HG03064 (cell line): ENCODE data around the gene GULP1.
"Not testable (repeated sequence)": the region's sequence is repeated elsewhere in the genome, so short reads cannot be mapped to it uniquely, and the experiment has no call there.

Experiments used
- ATAC-seq: cut with Tn5 transposase; IDR thresholded peaks from one replicate; pipeline ENCODE4 v1.9.1; 2021; ENCODE audit warnings: low read depth; ENCODE audit not compliant: unreplicated experiment

The GULP1 gene

DNA sequence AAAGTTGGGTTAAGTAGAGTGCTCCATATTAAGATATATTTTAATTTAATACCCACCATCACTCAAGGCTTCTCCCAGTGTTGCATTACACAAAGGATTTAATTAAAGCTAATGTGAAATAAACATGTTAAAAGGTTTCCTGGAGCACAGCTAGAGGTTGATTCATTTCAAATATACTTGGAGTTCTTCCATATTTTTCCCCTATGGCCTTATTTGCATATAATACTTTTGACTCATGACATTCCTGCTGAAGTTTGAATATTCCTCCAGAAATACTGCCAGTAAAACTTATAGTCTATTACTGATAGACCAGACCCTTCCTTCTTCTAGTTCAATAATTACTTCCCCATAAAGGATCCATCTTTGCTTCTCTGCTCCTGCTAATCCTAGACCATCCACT, 227.5 kb downstream of the GULP1 start:
- ATAC-seq, result no peak

GRCh38 chr2:188522517-188522916, 230.8 kb downstream of the GULP1 start:
- no peak for ATAC-seq

GRCh38 chr2:188523919-188524318, 232.2 kb downstream of the GULP1 start:
- ATAC-seq, result no peak

DNA sequence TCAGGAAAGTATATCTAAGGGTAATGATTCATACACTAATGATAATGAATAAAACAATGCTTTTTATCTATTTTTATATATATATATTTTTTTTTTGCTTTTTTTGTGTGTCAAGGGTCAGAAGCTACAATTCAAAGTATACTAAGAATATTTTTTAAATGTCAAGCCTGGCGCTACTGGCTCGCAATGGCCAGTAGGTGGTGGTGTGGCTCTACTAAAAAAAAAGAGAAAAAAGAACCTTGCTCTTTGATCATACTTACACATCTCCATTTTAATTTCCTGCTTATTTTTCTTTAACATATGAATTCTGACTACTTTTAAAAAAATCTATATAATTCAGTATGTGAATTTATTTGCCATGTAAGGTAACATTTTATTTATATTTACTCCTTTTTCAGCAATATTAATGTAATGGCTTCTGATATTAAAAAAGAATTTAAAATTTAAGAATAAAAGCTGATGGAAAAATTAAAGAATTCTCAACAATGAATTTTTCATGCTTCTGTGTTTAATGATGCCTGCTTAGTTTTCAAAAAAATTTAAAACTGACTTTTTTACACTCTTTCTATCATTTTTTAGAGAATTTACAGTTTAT, 232.9 kb downstream of the GULP1 start:
- ATAC-seq, result no peak

DNA sequence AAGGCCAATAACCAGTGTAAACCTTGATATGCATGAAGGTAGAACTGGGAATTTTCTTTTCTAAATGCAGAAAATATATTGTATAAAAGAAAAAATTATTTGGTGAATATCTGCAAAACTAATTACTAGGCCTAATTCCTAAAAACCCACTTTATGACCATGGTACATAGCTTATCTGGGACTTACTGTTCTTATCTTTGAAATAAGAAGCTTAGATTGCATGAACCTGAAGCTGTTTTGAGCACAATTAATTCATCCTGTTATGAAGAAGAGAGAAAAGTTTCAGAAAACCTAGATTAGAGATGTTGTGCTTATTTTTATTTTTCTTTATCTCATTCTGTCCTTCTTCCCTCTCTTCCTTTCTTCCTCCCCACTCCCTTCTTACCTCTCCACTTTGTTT, 235.0 kb downstream of the GULP1 start:
- no peak for ATAC-seq

GRCh38 chr2:188527141-188527540, 235.5 kb downstream of the GULP1 start:
- no peak for ATAC-seq

DNA sequence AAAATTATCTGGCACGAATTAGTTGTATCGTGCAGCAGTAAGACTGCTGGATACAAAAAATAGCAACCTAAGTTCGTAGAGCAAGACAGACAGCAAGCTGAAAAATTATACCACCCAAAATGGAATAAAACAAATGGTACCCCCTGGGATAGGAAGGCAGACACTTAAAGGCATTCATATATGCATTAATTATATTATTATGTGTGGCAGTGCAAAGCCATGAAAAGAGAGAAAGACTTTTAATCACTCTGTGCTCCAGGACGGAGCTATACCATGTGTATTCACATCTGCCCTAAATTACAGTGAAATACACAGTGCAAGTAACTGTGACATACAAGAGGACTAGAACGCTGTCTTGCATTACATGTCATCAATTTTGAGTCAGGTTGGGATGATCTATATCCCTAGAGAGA, 235.9 kb downstream of the GULP1 start:
- no peak for ATAC-seq

GRCh38 chr2:188529710-188530109, 238.0 kb downstream of the GULP1 start:
- no peak for ATAC-seq

- ATAC-seq, result no peak
Observed at GRCh38 chr2:188534875-188535274, 243.2 kb downstream of the GULP1 start.

GRCh38 chr2:188551671-188552070, 260.0 kb downstream of the GULP1 start:
- ATAC-seq, result no peak

DNA sequence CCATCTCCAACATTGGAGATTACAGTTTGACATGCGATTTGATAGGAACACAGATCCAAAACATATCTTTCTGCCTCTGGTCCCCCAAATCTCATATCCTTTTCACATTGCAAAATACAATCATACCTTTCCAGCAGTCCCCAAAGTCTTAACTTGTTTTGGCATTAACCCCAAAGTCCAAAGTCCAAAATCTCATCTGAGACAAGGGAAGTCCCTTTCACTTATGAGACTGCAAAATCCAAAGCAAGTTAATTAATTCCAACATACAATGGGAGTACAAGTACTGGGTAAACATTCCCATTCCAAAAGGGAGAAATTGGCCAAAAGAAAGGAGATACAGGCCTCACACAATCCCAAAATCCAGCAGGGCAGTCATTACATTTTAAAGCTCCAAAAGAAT, 265.4 kb downstream of the GULP1 start:
- no peak for ATAC-seq

DNA sequence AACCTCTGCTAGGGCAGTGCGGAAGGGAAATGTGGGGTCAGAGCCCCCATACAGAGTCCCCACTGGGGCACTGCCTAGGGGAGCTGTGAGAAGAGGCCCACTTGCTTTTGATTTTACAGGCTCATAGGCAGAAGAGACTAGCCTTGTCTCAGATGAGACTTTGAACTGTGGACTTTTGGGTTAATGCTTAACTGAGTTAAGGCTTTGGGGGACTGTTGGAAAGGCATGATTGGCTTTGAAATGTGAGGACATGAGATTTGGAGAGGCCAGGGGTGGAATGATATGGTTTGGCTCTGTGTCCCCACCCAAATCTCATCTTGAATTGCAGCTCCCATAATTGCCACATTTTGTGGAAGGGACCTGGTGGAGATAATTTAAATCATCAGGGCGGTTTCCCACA, 267.8 kb downstream of the GULP1 start:
- not testable (repeated sequence) for ATAC-seq

DNA sequence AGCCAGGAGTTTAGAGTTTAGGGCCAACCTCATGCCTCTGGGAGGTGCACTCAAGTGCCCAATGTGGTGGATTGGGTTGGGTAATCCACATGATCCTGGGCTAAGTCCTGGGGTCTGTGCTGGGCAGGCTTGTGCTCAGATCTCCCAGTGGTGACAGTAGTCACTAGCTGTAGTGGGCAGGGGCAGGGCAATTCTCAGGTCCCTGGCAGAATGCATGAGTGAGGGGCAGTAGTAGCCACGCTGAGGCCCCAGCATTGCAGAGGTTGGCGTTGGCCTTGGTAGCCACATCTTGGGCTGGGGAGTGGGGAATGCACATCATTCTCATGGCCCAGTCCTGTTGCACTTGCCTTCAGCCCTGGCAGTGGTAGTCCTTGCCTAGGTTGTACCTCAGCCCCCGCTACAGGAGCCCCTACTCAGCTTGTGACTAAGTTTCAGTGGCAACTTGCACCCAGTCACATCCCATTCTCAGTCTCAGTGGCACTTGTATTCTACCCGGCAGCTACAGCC, 269.9 kb downstream of the GULP1 start:
- ATAC-seq, result no peak

DNA sequence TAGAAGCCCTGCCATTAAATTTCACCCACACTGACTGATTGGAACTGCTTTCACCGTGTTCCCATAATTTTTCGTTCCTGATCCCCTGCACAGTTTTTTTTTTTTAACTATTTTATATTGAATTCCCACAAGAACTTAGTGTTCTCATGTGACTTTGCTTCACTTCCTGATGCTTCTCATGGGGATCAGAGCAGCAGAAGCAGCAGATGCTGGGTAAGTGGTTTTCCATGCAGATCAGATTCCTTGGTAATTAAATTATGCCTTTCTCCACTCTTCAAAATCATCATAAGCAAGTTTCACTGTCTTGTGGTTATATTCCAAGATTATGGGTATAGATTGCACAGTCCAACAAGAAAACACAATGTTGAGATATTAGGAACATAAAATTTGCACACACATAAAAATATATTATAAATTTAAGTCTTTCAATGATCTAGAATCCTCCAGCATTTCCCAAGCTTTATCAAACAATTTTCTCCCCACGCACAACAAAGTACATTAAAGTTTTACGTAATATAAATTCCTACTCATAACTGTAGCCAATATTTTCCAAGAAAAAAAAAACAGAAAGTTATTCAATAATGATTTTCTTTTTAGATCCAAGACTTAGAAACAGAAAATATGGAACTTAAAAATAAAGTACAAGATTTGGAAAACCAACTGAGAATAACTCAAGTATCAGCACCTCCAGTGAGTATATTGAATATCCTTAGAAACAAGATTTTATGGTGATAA, 277.9 kb downstream of the GULP1 start:
- ATAC-seq, result no peak

DNA sequence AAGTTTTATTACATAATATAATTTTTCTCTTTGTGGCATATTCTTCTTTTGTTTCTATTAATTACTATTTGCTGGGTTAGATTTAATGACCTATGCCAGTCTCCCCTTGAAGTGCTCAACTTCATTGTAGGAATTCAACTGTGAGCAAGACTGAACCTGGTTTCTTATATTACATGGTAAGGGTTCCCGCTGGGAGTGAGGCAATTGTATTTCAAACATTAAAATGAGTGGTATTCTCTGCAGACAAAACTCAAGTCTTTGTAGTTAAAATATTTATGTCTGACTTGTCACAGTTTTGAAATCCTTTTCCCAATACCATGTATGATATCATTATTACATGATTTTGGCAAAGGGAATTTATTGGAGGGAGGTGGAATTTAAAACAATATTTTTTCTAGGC, 278.7 kb downstream of the GULP1 start:
- no peak for ATAC-seq

GRCh38 chr2:188571543-188572303, 280.0 kb downstream of the GULP1 start:
- no peak for ATAC-seq

GRCh38 chr2:188572592-188572991, 280.9 kb downstream of the GULP1 start:
- ATAC-seq, result no peak

DNA sequence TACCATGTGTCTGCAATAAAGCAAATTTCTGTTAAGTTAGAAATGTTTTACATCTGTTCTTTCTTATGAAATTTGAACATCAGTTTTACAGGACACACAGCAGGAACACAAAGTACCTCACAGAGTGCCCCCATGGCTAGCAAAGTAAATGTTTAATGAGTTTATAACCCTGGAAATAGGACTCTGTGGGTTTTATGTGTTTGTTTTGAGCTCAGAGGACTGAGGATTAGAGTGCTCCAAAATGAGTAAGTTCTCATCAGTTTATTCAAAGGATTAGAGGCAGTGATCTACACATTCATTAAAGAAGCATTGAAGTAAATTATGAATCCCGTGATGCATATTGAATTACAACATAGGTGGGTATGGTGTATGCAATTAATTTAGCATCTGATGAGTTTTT, 281.8 kb downstream of the GULP1 start:
- no peak for ATAC-seq

GRCh38 chr2:188576006-188576405, 284.3 kb downstream of the GULP1 start:
- no peak for ATAC-seq

- ATAC-seq, result no peak
Observed at GRCh38 chr2:188576651-188577050, 285.0 kb downstream of the GULP1 start.

- ATAC-seq, result no peak
Observed at GRCh38 chr2:188577231-188577630, 285.6 kb downstream of the GULP1 start.

GRCh38 chr2:188580738-188581137, 289.1 kb downstream of the GULP1 start:
- no peak for ATAC-seq
